Neural progenitor cell (in vitro differentiated cells): ENCODE data around the gene TRAK1. TPM values are rescaled to one million over a fixed set of nuclear protein-coding genes. Genes with fewer than 3 reads are reported as not detected.

Source experiments
- DNase-seq: peaks from one replicate; pipeline ENCODE4 v3.0.0-alpha.2; 2016; ENCODE audit warnings: low spot score
- H2AFZ ChIP-seq: fragments of 200-600 bp; sonication (generic); replicated peaks from 2 replicates; pipeline ENCODE4 v1.6.1; 2016; ENCODE audit warnings: antibody characterized with exemption
- H3F3A ChIP-seq: fragments of 200-600 bp; sonication (generic); 2 replicates; pipeline ENCODE4 v1.6.1; 2016; ENCODE audit warnings: antibody characterized with exemption, low read depth
- H3K27ac ChIP-seq: fragments of 200-600 bp; sonication (generic); 2 replicates; pipeline ENCODE4 v1.5.1; 2016; ENCODE audit warnings: mild to moderate bottlenecking
- H3K27me3 ChIP-seq: fragments of 200-600 bp; sonication (generic); 2 replicates; pipeline ENCODE4 v1.6.1; 2016; ENCODE audit warnings: mild to moderate bottlenecking, moderate library complexity
- H3K36me3 ChIP-seq: fragments of 200-600 bp; sonication (generic); 2 replicates; pipeline ENCODE4 v1.5.1; 2016
- H3K4me1 ChIP-seq: fragments of 200-600 bp; sonication (generic); 2 replicates; pipeline ENCODE4 v1.6.1; 2016; ENCODE audit warnings: mixed run types
- H3K4me2 ChIP-seq: fragments of 200-600 bp; sonication (generic); 2 replicates; pipeline ENCODE4 v1.6.1; 2016
- H3K4me3 ChIP-seq: fragments of 200-600 bp; sonication (generic); 2 replicates; pipeline ENCODE4 v1.5.1; 2016
- H3K79me2 ChIP-seq: fragments of 200-600 bp; sonication (generic); 2 replicates; pipeline ENCODE4 v1.6.1; 2016; ENCODE audit warnings: low read depth
- H3K9ac ChIP-seq: fragments of 200-600 bp; sonication (generic); 2 replicates; pipeline ENCODE4 v1.6.1; 2016
- H3K9me3 ChIP-seq: fragments of 200-600 bp; sonication (generic); 2 replicates; pipeline ENCODE4 v1.5.1; 2016; ENCODE audit warnings: low read depth
- H4K20me1 ChIP-seq: fragments of 200-600 bp; sonication (generic); 2 replicates; pipeline ENCODE4 v1.6.1; 2016; ENCODE audit warnings: low read depth
- H3K27ac Mint-ChIP-seq: 3 replicates; pipeline ENCODE4 v1.8.0; 2021; ENCODE audit warnings: mixed read lengths
- H3K27me3 Mint-ChIP-seq: 2 replicates; pipeline ENCODE4 v1.8.0; 2022; ENCODE audit warnings: low read depth, mild to moderate bottlenecking, inconsistent platforms, moderate library complexity, mixed read lengths; ENCODE audit not compliant: insufficient read depth
- H3K36me3 Mint-ChIP-seq: 3 replicates; pipeline ENCODE4 v1.8.0; 2021; ENCODE audit warnings: mixed read lengths
- H3K4me1 Mint-ChIP-seq: 3 replicates; pipeline ENCODE4 v1.8.0; 2021; ENCODE audit warnings: mixed read lengths
- H3K4me3 Mint-ChIP-seq: 3 replicates; pipeline ENCODE4 v1.8.0; 2021; ENCODE audit warnings: mild to moderate bottlenecking, moderate library complexity, mixed read lengths
- H3K9me3 Mint-ChIP-seq: 3 replicates; pipeline ENCODE4 v1.8.0; 2020; ENCODE audit warnings: mixed read lengths
- EZH2 ChIP-seq: fragments of 200-600 bp; sonication (generic); IDR thresholded peaks from 2 replicates; pipeline ENCODE4 v1.6.1; 2017; ENCODE audit warnings: antibody characterized with exemption, mild to moderate bottlenecking, moderate library complexity
- EZH2phosphoT487 ChIP-seq: fragments of 200-600 bp; sonication (generic); IDR thresholded peaks from 2 replicates; pipeline ENCODE4 v1.6.1; 2017; ENCODE audit warnings: antibody characterized with exemption
- total RNA-seq: library from RNA; depleted of rRNA; stranded (reverse); fragments of >200 nt; gene quantifications from 2 replicates; pipeline ENCODE4 v1.2.3, GENCODE V29; 2015; ENCODE audit warnings: low replicate concordance
- TF ChIP-seq, protein P1 (sequence below): fragments of 200-600 bp; sonication (generic); IDR thresholded peaks from 2 replicates; pipeline ENCODE4 v1.5.1; 2017; ENCODE audit warnings: antibody characterized with exemption, mild to moderate bottlenecking

The TRAK1 gene
- total RNA-seq, 1 donor from 2014 or later, result 32.2 TPM

GRCh38 chr3:42115946-42116345 is 24.8 kb downstream of the TRAK1 start:
- Histone ChIP-seq H4K20me1 (peaks cover 6% of the 10 kb centered on the region), H3K4me3 (no peak overlapping the region), H3F3A (no peaks in the 10 kb centered on the region), H3K4me2 (no peak overlapping the region), H3K9me3 (no peaks in the 10 kb centered on the region), H3K9ac (no peak overlapping the region), H3K36me3 (no peaks in the 10 kb centered on the region), H3K27me3 (no peaks in the 10 kb centered on the region), H3K4me1 (no peaks in the 10 kb centered on the region), H3K27ac (no peak overlapping the region), H3K79me2 (no peaks in the 10 kb centered on the region), H2AFZ (no peak overlapping the region)
- TF ChIP-seq EZH2phosphoT487 (no peak), EZH2 (no peak)
- TF ChIP-seq, protein P1, sequence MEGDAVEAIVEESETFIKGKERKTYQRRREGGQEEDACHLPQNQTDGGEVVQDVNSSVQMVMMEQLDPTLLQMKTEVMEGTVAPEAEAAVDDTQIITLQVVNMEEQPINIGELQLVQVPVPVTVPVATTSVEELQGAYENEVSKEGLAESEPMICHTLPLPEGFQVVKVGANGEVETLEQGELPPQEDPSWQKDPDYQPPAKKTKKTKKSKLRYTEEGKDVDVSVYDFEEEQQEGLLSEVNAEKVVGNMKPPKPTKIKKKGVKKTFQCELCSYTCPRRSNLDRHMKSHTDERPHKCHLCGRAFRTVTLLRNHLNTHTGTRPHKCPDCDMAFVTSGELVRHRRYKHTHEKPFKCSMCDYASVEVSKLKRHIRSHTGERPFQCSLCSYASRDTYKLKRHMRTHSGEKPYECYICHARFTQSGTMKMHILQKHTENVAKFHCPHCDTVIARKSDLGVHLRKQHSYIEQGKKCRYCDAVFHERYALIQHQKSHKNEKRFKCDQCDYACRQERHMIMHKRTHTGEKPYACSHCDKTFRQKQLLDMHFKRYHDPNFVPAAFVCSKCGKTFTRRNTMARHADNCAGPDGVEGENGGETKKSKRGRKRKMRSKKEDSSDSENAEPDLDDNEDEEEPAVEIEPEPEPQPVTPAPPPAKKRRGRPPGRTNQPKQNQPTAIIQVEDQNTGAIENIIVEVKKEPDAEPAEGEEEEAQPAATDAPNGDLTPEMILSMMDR, result no peak
- Mint-ChIP-seq H3K27me3 (peaks cover 2% of the 10 kb centered on the region), H3K36me3 (peaks cover 2% of the 10 kb centered on the region), H3K9me3 (no peaks in the 10 kb centered on the region), H3K4me3 (no peak overlapping the region), H3K27ac (no peak overlapping the region), H3K4me1 (peaks cover 12% of the 10 kb centered on the region)
- no peak for DNase-seq

GRCh38 chr3:42116466-42116865 is 25.3 kb downstream of the TRAK1 start:
- no peaks in the 10 kb centered on the region for H3K4me1 ChIP-seq
- peaks cover 13% of the 10 kb centered on the region for H3K4me1 Mint-ChIP-seq
- peaks cover 2% of the 10 kb centered on the region for H3K36me3 Mint-ChIP-seq
- peaks cover 2% of the 10 kb centered on the region for H3K27me3 Mint-ChIP-seq
- peaks cover 6% of the 10 kb centered on the region for H4K20me1 ChIP-seq
- no peak overlapping the region for H3K4me3 Mint-ChIP-seq
- no peaks in the 10 kb centered on the region for H3K36me3 ChIP-seq
- H3K27me3 ChIP-seq, result no peaks in the 10 kb centered on the region
- TF ChIP-seq EZH2 (no peak), EZH2phosphoT487 (no peak)
- TF ChIP-seq, protein P1, result no peak
- H3K4me3 ChIP-seq, result no peak overlapping the region
- H3K9me3 Mint-ChIP-seq, result no peaks in the 10 kb centered on the region
- H3K4me2 ChIP-seq, result no peak overlapping the region
- H3K27ac Mint-ChIP-seq, result no peak overlapping the region
- DNase-seq, result no peak
- H3K79me2 ChIP-seq, result no peaks in the 10 kb centered on the region
- no peak overlapping the region for H2AFZ ChIP-seq
- H3K27ac ChIP-seq, result no peak overlapping the region
- H3K9me3 ChIP-seq, result no peaks in the 10 kb centered on the region
- no peaks in the 10 kb centered on the region for H3F3A ChIP-seq
- H3K9ac ChIP-seq, result no peak overlapping the region

GRCh38 chr3:42117175-42118008 is 26.2 kb downstream of the TRAK1 start:
- Histone ChIP-seq H3K4me3 (no peak overlapping the region), H3K9me3 (no peaks in the 10 kb centered on the region), H3F3A (no peaks in the 10 kb centered on the region), H4K20me1 (peaks cover 6% of the 10 kb centered on the region), H3K27me3 (no peaks in the 10 kb centered on the region), H3K9ac (no peak overlapping the region), H2AFZ (no peak overlapping the region), H3K4me1 (no peaks in the 10 kb centered on the region), H3K79me2 (no peaks in the 10 kb centered on the region), H3K36me3 (no peaks in the 10 kb centered on the region), H3K27ac (no peak overlapping the region), H3K4me2 (no peak overlapping the region)
- H3K27me3 Mint-ChIP-seq, result peaks cover 2% of the 10 kb centered on the region
- no peak for TF ChIP-seq EZH2
- TF ChIP-seq, protein P1, result peak; percentile 60
- H3K36me3 Mint-ChIP-seq, result peaks cover 2% of the 10 kb centered on the region
- peak; percentile 49 for DNase-seq
- H3K27ac Mint-ChIP-seq, result no peak overlapping the region
- peaks cover 13% of the 10 kb centered on the region for H3K4me1 Mint-ChIP-seq
- H3K4me3 Mint-ChIP-seq, result peak overlapping the region; percentile 16
- no peaks in the 10 kb centered on the region for H3K9me3 Mint-ChIP-seq
